HG03103 (cell line): ENCODE measurements around the gene FOXO3.
"Not testable (repeated sequence)": the region's sequence is repeated elsewhere in the genome, so short reads cannot be mapped to it uniquely, and the experiment has no call there.

Experiments
- ATAC-seq: cut with Tn5 transposase; IDR thresholded peaks from one replicate; pipeline ENCODE4 v1.9.1; 2021; ENCODE audit warnings: low read depth; ENCODE audit not compliant: unreplicated experiment

The FOXO3 gene

DNA sequence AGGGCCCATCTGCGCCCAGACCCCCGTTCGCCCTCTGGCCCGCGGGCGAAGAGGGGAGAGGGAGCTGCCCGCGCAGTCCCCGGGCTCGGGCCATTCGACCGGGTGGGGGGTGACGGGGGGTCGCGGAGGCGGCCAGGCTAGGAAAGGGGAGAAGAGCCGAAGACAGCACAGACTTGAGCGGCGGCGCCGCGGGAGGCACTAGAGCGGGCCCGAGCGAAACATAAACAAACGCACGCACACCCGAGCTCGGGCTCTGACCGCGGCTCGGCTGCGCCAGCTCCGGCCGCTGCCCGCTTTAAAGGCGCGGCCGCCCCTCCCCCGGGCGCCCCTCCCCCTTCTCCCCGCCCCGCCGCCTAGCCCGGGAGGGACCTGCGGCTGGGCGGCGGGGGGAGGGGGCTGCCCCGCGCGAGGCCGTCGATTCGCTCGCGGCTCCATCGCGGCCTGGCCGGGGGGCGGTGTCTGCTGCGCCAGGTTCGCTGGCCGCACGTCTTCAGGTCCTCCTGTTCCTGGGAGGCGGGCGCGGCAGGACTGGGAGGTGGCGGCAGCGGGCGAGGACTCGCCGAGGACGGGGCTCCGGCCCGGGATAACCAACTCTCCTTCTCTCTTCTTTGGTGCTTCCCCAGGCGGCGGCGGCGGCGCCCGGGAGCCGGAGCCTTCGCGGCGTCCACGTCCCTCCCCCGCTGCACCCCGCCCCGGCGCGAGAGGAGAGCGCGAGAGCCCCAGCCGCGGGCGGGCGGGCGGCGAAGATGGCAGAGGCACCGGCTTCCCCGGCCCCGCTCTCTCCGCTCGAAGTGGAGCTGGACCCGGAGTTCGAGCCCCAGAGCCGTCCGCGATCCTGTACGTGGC, at the start of gene FOXO3:
TSS of gene FOXO3 (plus strand) at position 455 of the 846 bp plus-strand sequence. CDS start at position 747, 292 bp downstream.
- no peak for ATAC-seq

DNA sequence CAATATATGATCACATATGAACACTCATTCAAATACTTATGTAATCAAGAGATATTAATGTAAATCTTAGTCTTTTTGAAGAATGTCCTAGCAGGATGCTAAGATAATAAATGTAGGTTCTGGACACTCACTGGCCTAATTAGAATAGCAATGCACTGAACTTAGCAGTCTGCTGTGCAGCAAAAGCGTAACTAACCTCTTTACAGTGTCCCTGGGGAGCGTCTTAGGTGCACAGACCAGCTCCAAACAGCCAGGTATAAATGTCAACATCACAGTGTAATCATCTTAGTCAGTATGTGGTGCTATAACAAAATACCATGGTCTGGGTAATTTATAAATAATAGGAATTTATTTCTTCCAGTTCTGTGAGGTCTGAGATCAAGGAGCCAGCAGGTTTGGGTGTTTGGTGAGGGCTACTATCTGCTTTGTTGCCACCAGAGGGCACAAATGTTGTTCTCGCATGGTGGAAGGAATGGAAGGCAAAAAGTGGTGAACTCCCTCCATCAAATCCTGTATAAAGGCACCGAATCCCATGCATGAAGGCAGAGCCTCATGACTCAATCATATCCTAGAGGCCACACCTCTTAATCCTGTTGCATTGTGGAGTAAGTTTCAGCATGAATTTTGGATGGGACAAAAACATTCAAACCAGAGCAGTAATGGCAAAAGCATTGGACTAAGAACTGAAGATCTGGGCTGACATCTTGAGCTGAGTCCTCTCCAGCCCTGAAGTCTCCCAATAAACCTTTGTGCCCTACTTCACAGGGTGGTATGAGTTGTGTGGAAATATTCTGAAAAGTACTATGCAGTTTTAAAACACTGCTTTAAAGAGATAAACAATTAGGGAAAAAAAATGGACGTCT, 41.8 kb upstream of the FOXO3 start:
- ATAC-seq: no peak

DNA sequence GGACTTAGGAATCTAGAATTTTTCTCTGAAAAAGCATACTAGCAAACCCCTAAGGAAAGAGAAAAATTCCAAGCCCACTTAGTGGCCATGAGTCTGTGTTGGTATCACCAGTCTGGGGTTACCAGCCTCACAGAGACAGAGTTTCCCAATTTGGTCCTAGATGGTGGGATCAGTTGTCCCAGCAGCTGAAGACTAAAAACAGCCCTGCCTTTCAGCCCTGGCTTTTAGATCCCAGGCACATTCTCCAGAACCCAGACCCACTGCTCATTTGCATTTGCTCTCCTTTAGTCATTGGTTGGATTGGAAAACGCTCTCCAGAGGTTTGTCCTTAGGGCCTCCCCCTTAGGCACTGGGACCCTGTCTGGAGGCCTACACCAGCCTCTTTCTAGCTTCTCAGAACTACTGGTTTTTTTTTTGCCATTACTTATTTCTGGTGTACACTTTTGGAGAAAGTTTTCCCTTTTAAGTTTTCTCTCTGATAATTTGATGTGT, 39.1 kb upstream of the FOXO3 start:
- no peak for ATAC-seq

DNA sequence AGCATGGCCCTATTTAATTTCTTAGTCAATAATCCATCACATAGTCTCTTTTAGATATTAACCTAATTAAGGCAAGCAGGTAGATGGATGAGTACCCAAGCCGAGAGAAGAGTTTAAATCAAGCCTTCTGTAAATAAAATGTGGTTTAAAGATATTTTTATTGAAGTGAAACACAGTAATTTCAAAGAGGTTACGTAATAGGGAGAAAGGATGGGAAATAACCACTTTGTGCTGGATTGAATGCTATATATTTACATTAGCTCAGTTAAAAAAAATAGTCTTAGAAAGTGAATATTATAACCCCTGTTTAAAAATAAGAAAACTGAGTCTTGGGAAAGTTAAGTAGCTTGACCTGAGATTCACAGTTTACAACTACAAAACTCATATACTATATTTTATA, 37.0 kb upstream of the FOXO3 start:
- ATAC-seq: no peak

DNA sequence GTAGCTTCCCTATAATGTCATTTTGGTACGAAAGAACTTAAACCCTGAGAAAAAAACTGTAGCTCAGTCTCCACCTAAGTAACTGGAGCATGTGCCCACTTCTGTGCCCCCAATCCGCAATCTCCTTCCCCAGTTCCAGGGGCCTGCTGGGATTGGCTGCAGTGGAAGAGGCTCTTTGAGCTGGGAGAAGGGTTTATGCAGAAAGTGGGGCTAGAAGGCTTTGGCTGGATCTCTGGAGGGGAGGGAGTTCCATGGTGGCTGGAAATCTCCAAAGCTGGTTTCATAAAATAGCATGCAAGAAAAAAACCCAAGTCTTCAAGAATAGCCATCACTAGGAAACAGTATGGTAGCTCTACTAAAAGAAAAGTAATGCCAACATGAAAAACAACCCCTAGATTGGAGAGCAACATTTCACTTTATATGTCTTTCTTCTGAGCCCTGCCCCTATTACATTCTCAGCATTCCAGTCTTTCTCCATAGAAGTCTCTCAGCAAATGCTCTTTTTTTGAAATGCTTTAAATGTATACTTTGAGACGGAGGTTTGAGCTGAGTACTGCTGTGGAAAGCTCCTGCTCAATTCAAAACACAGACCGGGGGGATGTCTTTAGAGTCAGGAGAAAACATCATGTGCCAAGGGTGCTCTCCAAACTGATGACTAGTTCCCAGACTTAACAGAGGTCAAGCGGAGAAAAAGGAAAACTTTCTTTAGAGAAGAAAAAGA, 36.0 kb upstream of the FOXO3 start:
- ATAC-seq: no peak

DNA sequence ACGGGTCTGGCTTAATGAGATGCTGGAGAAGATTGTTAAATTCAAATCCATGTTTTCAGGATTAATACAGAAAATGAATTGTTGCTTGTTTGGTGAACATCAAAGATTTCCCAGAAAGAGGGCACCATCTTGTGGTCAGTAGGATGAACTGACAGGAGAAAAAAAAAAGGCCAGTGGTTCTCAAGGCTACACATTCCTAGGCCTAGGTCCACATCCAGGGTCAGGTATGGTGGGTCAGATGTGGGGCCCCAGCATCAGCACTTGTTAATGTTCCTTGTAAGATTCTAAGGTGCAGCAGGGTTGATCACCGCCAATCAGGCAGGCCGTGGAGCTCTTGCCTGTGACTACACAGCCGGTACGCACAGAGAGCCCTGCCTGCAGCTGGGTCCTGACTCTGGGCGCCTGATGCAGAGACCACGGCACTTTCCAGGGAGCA, 34.0 kb upstream of the FOXO3 start:
- ATAC-seq: no peak

DNA sequence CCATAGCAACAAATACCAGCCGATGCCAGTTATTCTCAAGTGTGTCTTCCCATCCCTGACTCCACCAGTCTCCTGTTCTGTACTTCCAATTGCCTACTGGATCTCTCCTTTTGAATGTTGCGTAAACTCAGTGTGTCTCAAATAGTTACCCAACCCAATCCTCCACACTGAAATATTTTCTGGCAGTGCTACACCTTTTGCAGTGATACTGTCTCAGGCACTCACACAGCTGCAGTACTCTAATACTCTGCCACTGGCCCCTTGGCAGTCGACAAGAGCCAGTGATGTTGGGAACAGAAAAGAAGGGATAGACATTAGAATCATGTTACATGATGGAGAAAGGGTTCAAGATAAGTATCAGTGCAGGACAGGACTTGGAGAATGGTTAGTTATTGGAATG, 31.8 kb upstream of the FOXO3 start:
- no peak for ATAC-seq

DNA sequence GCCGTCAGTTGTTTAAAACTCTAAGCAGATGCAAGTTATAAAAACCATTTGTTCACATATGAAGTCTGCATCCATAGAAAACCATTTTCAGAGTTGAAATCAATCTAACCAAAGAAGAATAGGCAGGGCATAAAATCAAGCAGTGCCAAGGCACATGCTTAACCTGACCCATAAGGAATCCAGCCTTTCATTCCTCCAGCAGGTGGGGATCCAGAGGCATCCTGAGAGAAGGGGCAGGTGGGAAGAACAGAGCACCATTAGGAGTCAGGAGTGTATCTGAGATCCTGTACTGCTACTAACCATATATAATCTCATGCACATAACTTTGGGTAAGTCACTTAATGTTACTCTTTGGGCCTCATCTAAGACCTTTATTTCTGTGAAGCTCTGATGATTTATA, 29.4 kb upstream of the FOXO3 start:
- ATAC-seq: no peak

DNA sequence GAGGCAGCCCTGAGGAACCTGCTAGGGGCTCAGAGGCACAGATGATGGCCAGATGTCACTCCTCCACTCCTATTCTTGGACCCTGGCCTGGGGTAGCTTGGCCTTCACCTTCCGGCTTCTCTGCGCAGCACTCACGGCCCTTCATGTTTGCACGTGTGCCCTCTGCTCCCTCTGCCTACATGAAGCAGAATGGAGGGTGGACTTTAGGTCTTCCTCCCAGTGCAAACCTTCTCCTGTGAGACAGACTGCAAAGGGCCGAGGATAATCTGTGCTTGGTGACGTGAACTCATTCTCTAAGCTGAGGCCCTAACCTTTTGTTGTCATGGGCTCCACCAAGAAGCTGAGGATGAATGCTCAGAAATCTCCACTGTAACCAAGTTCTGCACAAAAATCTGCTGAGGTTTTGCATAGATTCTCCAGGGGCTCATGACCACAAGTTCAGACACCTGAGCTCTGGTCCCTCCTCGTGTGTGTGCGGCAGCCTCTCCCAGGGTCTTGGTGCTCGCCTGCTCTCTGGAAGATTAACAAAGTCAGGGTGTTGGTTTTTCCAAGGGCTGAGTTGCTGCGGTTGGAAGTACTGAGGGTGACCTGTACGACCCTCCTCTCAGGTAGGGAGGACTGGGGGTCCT, 25.5 kb upstream of the FOXO3 start:
- no peak for ATAC-seq

DNA sequence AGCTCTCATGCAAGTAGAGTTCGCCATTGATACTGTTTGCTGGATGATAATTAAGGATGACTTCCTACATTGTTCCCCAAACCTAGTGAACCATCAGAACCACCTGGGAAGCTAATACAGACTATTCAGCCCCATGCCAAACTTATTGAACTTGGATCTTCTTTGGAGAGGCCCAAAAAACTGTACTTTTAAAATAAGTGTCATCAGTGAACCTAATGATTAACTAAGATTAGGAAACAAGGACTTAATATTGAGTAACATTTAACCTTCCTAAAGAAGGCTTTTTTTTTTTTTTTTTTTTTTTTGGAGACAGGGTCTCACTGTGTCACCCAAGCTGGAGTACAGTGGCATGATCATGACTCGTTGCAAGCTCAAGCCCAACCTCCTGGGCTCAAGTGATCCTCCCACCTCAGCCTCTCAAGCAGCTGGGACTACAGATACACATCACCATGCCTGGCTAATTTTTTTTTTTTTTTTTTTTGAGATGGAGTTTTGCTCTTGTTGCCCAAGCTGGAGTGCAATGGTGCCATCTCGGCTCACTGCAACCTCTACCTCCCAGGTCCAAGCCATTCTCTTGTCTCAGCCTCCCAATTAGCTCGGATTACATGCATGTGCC, 24.7 kb upstream of the FOXO3 start:
- not testable (repeated sequence) for ATAC-seq

DNA sequence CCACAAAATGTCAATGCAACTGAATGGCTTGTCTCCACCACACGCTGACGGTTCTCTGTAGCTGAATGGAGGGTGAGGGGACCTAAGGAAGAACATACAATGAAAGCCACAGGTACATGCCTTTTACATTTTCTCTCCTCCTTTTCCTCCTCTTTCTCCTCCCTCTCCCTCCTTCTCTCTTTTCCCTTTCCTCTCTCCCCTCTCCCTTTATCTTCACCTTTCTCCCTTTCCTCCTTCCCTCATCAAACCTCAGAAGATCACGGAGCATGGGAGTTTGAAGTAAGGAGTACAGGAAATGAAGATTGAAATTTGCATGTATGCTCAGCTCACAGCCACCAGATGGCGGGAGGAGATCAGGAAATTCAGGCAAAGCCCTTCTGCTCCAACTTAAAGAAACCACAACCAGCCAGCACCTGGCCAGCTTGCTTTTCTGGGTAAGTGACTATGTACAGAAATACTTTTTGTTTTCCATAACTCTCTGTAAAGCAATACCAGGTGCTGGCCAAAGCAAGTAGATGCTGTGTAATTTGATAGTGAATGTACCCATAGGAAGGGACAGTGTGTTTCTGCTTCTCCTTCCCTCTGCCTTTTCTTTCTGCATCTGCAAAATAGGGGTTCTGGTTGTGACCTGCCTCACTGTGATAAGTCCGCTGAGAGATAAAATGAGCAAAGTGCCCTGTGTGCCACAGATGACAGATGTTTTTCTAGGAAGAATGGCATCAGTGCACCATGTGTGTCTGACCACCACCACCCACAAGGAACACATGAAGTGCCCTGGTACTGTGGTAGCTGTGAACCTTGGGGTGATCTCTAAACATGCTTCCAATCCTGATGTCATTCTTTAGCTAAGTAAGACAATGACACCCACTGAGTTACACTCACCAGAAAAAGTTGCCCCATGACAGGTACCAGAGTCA, 18.6 kb upstream of the FOXO3 start:
- ATAC-seq: no peak

DNA sequence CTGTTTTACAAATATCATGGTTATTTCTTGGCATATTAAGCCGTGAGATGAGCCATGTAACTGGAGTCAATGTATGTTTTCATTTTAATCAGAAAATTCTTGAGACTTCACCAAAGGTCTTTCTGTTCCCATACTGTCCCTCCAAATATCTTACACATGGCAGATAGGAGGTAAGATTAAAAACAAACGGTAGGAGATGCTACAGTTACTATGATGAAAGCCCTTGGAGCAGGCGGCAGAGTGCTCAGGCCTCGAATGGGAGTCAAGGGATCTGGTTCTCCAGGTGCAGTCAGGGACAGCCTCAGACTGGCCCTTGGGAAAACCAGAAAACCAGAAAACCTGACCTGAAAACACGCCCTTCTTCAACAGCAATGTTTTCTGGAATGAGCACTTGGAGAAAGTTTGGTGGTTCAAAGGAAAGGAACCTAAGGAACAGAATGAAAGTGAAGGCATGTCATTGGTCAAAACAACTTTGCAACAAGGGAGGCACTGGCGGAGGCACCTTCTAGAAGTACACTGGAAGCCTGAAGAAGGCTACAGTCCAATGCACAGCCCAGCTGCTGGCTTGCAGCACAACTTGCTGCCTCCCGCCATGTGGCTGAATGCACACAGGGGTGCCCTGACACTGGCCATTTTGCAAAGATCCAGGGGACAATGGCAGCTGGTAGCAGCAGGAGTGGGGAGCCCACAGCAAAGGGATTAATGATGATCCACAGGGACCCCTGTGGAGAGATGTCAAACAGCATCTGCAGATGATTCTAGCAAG, 17.4 kb upstream of the FOXO3 start:
- no peak for ATAC-seq

DNA sequence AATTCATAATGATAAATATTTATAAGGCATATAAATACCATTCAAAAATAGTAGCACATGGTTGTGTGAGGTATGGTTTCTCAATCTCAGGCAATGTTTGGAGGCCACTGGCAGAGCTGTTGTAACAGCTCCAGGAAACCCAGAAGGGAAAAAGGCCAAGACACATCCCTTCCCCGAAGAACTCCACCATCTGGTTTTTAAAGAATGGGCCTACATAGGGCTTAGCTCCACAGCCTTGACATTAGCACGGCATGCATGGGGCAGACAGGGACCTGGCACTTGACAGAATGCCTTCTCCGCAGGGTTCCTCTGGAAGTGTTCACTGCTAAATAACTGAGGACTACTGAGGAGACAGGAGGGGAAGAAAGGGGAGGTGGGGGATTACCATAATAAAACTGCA, 16.1 kb upstream of the FOXO3 start:
- no peak for ATAC-seq

DNA sequence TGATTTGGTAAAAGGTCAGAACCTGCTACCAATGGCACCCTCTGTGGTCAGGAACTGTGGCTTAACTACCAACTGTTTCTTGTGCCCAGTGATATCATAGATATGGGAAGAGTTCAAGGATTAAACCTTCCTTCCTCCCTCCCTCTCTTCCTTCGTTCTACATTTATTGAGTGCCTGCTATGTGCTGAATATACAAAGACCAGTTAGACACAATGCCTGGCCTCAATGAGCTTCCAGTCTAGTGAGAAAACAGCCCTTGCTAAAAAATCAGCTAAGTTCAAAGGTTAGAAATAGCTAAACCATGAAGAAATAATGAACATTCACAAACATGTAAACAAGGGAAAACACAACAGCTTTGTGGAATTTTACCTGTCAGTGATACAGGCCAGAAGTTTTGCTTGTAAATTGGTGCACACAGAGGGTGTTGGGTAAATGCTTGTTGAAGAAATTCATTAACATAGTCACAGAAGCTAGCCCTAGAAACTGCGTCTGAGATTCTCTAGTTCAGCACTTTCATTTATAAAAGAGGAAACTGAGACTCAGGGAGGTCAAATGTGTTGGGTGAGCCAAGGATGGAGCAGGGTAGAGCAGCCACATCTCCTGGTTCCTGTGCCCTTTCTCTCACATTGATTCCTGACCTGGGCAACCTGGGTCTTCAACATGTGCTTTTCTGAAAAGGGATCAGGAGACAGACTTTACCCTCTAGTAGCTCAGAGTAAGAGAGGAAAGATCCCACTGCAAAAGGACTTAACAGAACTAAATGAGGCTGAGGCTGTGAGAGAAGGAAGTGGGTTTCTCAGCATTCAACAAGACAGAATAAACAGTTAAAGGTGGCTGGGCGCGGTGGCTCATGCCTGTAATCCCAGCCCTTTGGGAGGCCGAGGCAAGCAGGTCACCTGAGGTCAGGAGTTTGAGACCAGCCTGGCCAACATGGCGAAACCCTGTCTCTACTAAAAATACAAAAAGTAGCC, 14.4 kb upstream of the FOXO3 start:
- no peak for ATAC-seq

DNA sequence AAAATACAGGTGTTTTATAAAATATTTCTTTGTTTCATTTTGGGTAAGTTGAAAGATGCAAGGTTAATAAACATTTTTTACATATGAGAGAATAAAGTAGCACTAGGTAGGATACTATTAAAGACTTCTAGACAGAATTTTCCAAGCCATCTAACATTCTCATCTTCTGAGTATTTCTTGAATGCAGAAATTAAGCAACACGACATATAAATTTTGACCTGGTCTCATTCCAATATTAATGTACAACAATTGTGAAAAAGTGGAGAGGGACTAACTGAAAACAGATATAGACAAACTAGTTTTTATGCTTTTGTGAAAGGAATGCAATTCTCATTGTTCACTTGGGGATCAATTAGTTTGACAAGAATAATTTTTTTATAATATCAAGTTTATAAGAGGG, 11.5 kb upstream of the FOXO3 start:
- no peak for ATAC-seq

DNA sequence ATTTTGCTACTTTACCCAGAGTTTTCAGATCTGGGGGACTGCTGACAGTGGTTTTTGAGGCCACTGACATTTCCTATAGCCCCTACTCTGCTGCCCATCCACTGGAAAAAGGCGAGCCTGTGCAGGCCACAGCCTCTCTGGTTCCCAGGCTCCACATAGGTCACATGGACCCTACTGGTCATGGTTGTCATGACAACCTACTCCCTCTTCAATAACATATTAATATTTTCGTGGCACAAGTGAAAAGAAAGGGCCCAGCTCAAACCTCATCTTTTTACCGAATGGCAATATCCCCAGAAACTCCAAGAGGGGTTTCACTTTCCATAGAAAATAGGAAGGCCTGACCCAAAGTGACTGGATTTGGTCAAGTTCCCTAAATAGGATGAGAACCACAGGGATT, 11.0 kb upstream of the FOXO3 start:
- no peak for ATAC-seq

DNA sequence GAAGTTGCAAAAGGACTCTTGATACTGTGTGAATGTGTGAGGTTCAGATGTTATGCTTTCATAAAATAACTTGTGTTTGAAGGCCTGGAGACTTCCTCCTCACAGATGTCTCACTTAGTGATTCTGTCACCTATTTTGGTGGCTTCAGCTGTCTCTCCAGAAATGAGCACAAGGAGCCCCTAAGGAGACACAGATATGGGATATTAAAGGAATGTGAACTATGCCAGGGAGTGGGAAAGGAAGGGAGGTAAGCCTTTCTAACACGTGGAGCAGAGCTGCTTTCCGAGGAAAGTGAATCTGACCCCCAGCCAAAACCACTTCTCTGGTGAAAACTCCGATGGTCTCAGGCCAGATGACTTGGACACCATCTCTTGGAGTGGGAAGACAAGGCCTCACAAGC, 10.5 kb upstream of the FOXO3 start:
- no peak for ATAC-seq
